ENCODE measurements around the gene SLC35E3.

Gene SLC35E3

DNA sequence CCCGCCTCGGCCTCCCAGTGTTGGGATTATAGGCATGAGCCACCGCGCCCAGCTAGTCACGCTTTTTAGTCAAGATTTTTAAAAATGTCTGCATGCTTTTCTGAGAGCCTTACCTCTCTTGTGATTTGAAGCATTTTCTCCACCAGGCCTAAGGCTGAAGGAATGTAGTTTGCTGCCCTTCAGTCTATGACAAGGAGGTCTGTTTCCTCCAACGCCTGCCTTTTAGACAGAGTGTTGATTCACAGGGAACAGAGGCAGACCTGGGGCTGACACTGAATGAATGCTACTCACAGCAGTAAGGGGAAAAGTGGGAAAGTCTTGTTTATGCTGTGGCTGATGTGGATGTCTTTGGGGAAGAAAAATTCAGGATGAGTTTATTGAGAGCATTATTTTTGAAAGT lies 34.8 kb downstream of the SLC35E3 start:
- H4K91ac ChIP-seq (ENCODE audit: low read length), result no peak overlapping the region
- no peaks in the 10 kb centered on the region for H3K9me3 ChIP-seq (ENCODE audit: control insufficient read depth, low read length)
- H3K27ac ChIP-seq (ENCODE audit: low read length, poor library complexity, severe bottlenecking), result no peak overlapping the region
- H2AK5ac ChIP-seq (ENCODE audit: low read length, severe bottlenecking), result no peak overlapping the region
- DNase-seq, result no peak
- WGBS, result 87% methylated on average over 6 of the region's 6 CpGs
- H2BK120ac ChIP-seq (ENCODE audit: low read depth, low read length), result no peak overlapping the region
- H4K8ac ChIP-seq (ENCODE audit: low read length), result no peak overlapping the region
- no peak overlapping the region for H2AFZ ChIP-seq (ENCODE audit: low read depth, low read length)
- H3K4me2 ChIP-seq (ENCODE audit: low read length, poor library complexity, severe bottlenecking), result no peak overlapping the region
- no peak overlapping the region for H3K4me3 ChIP-seq (ENCODE audit: insufficient read depth in 1 of 2, low read depth in 1 of 2, low read length in 2 of 2)
- H3K14ac ChIP-seq (ENCODE audit: low read length in 2 of 2), result no peak overlapping the region
- H3K23ac ChIP-seq (ENCODE audit: low read length in 2 of 2), result no peak overlapping the region
- H3K9ac ChIP-seq (ENCODE audit: low read length), result no peak overlapping the region
- H3K36me3 ChIP-seq (ENCODE audit: control insufficient read depth in 1 of 2, insufficient read depth in 2 of 2, low read depth in 1 of 2, low read length in 2 of 2), result no peaks in the 10 kb centered on the region
- no peaks in the 10 kb centered on the region for H3K27me3 ChIP-seq (ENCODE audit: control insufficient read depth in 1 of 2, insufficient read depth in 1 of 2, low read length in 2 of 2)
- no peaks in the 10 kb centered on the region for H3K79me1 ChIP-seq (replicated peaks; ENCODE audit: low read length, poor library complexity, severe bottlenecking)
- no peak overlapping the region for H2BK15ac ChIP-seq (ENCODE audit: low read depth, poor library complexity, severe bottlenecking)
- H2BK12ac ChIP-seq (ENCODE audit: low read length in 2 of 2), result no peak overlapping the region
- H2BK5ac ChIP-seq (ENCODE audit: low read depth, low read length, poor library complexity, severe bottlenecking), result no peak overlapping the region
- no peaks in the 10 kb centered on the region for H3K4me1 ChIP-seq (ENCODE audit: control insufficient read depth, insufficient read depth, low read depth, low read length)
- H3K18ac ChIP-seq (ENCODE audit: low read depth in 1 of 2, low read length in 2 of 2), result no peak overlapping the region
- no peak overlapping the region for H3K4ac ChIP-seq (ENCODE audit: low read depth in 1 of 2, low read length in 2 of 2)

DNA sequence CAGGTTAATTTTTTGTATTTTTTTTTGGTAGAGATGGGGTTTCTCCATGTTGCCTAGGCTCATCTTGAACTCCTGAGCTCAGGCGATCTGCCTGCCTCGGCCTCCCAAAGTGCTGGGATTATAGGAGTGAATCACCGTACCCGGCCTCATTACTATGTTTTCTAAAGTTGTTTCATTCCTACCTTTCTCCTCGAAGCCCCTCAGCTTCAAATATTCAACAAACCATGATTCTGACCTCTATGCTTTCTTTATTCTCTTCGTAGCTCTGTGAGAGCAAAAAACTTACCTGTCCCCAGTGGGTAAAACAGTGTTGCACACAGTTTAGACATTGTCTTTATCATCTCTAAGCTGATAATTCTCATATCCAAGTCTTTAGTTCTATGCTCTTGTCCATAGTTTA lies 35.8 kb downstream of the SLC35E3 start:
- Histone ChIP-seq H2AK5ac (ENCODE audit: low read length, severe bottlenecking) (no peak overlapping the region), H3K9me3 (ENCODE audit: control insufficient read depth, low read length) (no peaks in the 10 kb centered on the region), H2AFZ (ENCODE audit: low read depth, low read length) (no peak overlapping the region), H4K91ac (ENCODE audit: low read length) (no peak overlapping the region), H3K27ac (ENCODE audit: low read length, poor library complexity, severe bottlenecking) (no peak overlapping the region), H2BK120ac (ENCODE audit: low read depth, low read length) (no peak overlapping the region), H3K14ac (ENCODE audit: low read length in 2 of 2) (no peak overlapping the region), H3K23ac (ENCODE audit: low read length in 2 of 2) (no peak overlapping the region), H2BK15ac (ENCODE audit: low read depth, poor library complexity, severe bottlenecking) (no peak overlapping the region), H3K4me2 (ENCODE audit: low read length, poor library complexity, severe bottlenecking) (no peak overlapping the region), H4K8ac (ENCODE audit: low read length) (no peak overlapping the region), H3K4me1 (ENCODE audit: control insufficient read depth, insufficient read depth, low read depth, low read length) (no peaks in the 10 kb centered on the region), H3K36me3 (ENCODE audit: control insufficient read depth in 1 of 2, insufficient read depth in 2 of 2, low read depth in 1 of 2, low read length in 2 of 2) (no peaks in the 10 kb centered on the region), H3K4me3 (ENCODE audit: insufficient read depth in 1 of 2, low read depth in 1 of 2, low read length in 2 of 2) (no peak overlapping the region), H3K18ac (ENCODE audit: low read depth in 1 of 2, low read length in 2 of 2) (no peak overlapping the region), H3K27me3 (ENCODE audit: control insufficient read depth in 1 of 2, insufficient read depth in 1 of 2, low read length in 2 of 2) (no peaks in the 10 kb centered on the region), H2BK5ac (ENCODE audit: low read depth, low read length, poor library complexity, severe bottlenecking) (no peak overlapping the region), H3K79me1 (replicated peaks; ENCODE audit: low read length, poor library complexity, severe bottlenecking) (no peaks in the 10 kb centered on the region), H3K4ac (ENCODE audit: low read depth in 1 of 2, low read length in 2 of 2) (no peak overlapping the region), H2BK12ac (ENCODE audit: low read length in 2 of 2) (no peak overlapping the region), H3K9ac (ENCODE audit: low read length) (no peak overlapping the region)
- no peak for DNase-seq
- 89% methylated on average over 6 of the region's 6 CpGs for WGBS

DNA sequence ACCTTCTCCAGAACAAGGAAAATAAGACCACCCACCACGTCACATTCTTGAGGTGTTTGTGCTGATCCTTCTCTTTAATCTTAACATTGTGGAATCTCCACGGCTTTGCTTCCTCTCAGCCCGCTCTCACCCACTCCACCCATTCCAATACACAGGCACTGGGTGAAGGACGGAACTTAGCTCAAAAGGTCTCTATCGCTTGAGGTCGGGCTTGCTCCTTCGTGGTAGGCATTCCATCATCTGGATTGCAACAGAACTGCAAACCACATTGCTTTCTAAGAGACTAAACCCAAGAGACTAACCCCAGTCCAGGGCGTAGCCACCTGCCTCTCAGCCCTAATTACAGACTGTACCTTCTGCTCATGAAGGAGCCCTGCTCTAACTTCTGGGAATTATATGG lies 38.0 kb downstream of the SLC35E3 start:
- H3K4me2 ChIP-seq (ENCODE audit: low read length, poor library complexity, severe bottlenecking), result no peak overlapping the region
- H3K4me3 ChIP-seq (ENCODE audit: insufficient read depth in 1 of 2, low read depth in 1 of 2, low read length in 2 of 2), result no peak overlapping the region
- peak overlapping the region; percentile 24 for H2AFZ ChIP-seq (ENCODE audit: low read depth, low read length)
- H2AK5ac ChIP-seq (ENCODE audit: low read length, severe bottlenecking), result no peak overlapping the region
- H3K4me1 ChIP-seq (ENCODE audit: control insufficient read depth, insufficient read depth, low read depth, low read length), result peaks cover 2% of the 10 kb centered on the region
- no peak overlapping the region for H2BK120ac ChIP-seq (ENCODE audit: low read depth, low read length)
- DNase-seq, result no peak
- H2BK15ac ChIP-seq (ENCODE audit: low read depth, poor library complexity, severe bottlenecking), result no peak overlapping the region
- no peak overlapping the region for H3K14ac ChIP-seq (ENCODE audit: low read length in 2 of 2)
- H3K27ac ChIP-seq (ENCODE audit: low read length, poor library complexity, severe bottlenecking), result no peak overlapping the region
- peak overlapping the region in 1 of 2 experiments; percentile 59 for H2BK12ac ChIP-seq (ENCODE audit: low read length in 2 of 2)
- H3K18ac ChIP-seq (ENCODE audit: low read depth in 1 of 2, low read length in 2 of 2), result no peak overlapping the region
- no peaks in the 10 kb centered on the region for H3K9me3 ChIP-seq (ENCODE audit: control insufficient read depth, low read length)
- no peaks in the 10 kb centered on the region for H3K27me3 ChIP-seq (ENCODE audit: control insufficient read depth in 1 of 2, insufficient read depth in 1 of 2, low read length in 2 of 2)
- no peak overlapping the region for H4K91ac ChIP-seq (ENCODE audit: low read length)
- H2BK5ac ChIP-seq (ENCODE audit: low read depth, low read length, poor library complexity, severe bottlenecking), result no peak overlapping the region
- H3K79me1 ChIP-seq (replicated peaks; ENCODE audit: low read length, poor library complexity, severe bottlenecking), result no peaks in the 10 kb centered on the region
- H3K36me3 ChIP-seq (ENCODE audit: control insufficient read depth in 1 of 2, insufficient read depth in 2 of 2, low read depth in 1 of 2, low read length in 2 of 2), result no peaks in the 10 kb centered on the region
- H3K23ac ChIP-seq (ENCODE audit: low read length in 2 of 2), result peak overlapping the region in 1 of 2 experiments; percentile 56
- H4K8ac ChIP-seq (ENCODE audit: low read length), result no peak overlapping the region
- WGBS, result 92% methylated on average over 8 of the region's 8 CpGs
- H3K9ac ChIP-seq (ENCODE audit: low read length), result no peak overlapping the region
- no peak overlapping the region for H3K4ac ChIP-seq (ENCODE audit: low read depth in 1 of 2, low read length in 2 of 2)

GRCh38 chr12:68785358-68785757 lies 39.4 kb downstream of the SLC35E3 start:
- no peak overlapping the region for H3K23ac ChIP-seq (ENCODE audit: low read length in 2 of 2)
- H3K4ac ChIP-seq (ENCODE audit: low read depth in 1 of 2, low read length in 2 of 2), result no peak overlapping the region
- no peak overlapping the region for H3K4me3 ChIP-seq (ENCODE audit: insufficient read depth in 1 of 2, low read depth in 1 of 2, low read length in 2 of 2)
- H3K4me1 ChIP-seq (ENCODE audit: control insufficient read depth, insufficient read depth, low read depth, low read length), result peaks cover 2% of the 10 kb centered on the region
- no peak overlapping the region for H2BK120ac ChIP-seq (ENCODE audit: low read depth, low read length)
- peak overlapping the region; percentile 23 for H3K9ac ChIP-seq (ENCODE audit: low read length)
- 86% methylated on average over 2 of the region's 2 CpGs for WGBS
- H3K9me3 ChIP-seq (ENCODE audit: control insufficient read depth, low read length), result no peaks in the 10 kb centered on the region
- no peaks in the 10 kb centered on the region for H3K27me3 ChIP-seq (ENCODE audit: control insufficient read depth in 1 of 2, insufficient read depth in 1 of 2, low read length in 2 of 2)
- H3K36me3 ChIP-seq (ENCODE audit: control insufficient read depth in 1 of 2, insufficient read depth in 2 of 2, low read depth in 1 of 2, low read length in 2 of 2), result no peaks in the 10 kb centered on the region
- no peak overlapping the region for H3K18ac ChIP-seq (ENCODE audit: low read depth in 1 of 2, low read length in 2 of 2)
- H4K8ac ChIP-seq (ENCODE audit: low read length), result no peak overlapping the region
- no peaks in the 10 kb centered on the region for H3K79me1 ChIP-seq (replicated peaks; ENCODE audit: low read length, poor library complexity, severe bottlenecking)
- no peak overlapping the region for H2BK15ac ChIP-seq (ENCODE audit: low read depth, poor library complexity, severe bottlenecking)
- H2AFZ ChIP-seq (ENCODE audit: low read depth, low read length), result no peak overlapping the region
- no peak overlapping the region for H2BK5ac ChIP-seq (ENCODE audit: low read depth, low read length, poor library complexity, severe bottlenecking)
- no peak overlapping the region for H3K14ac ChIP-seq (ENCODE audit: low read length in 2 of 2)
- no peak for DNase-seq
- no peak overlapping the region for H2AK5ac ChIP-seq (ENCODE audit: low read length, severe bottlenecking)
- H2BK12ac ChIP-seq (ENCODE audit: low read length in 2 of 2), result no peak overlapping the region
- H3K4me2 ChIP-seq (ENCODE audit: low read length, poor library complexity, severe bottlenecking), result no peak overlapping the region
- H3K27ac ChIP-seq (ENCODE audit: low read length, poor library complexity, severe bottlenecking), result no peak overlapping the region
- no peak overlapping the region for H4K91ac ChIP-seq (ENCODE audit: low read length)

All from mesenchymal stem cell (in vitro differentiated cells and primary cell).